GM19043 (cell line): ENCODE data around the gene TLCD5.
A peak's percentile ranks its signal among the peaks of the same experiment; 100 is the strongest.

Source experiments
- ATAC-seq: cut with Tn5 transposase; IDR thresholded peaks from one replicate; pipeline ENCODE4 v1.9.1; 2021; ENCODE audit warnings: low read depth; ENCODE audit not compliant: unreplicated experiment

TLCD5 gene

DNA sequence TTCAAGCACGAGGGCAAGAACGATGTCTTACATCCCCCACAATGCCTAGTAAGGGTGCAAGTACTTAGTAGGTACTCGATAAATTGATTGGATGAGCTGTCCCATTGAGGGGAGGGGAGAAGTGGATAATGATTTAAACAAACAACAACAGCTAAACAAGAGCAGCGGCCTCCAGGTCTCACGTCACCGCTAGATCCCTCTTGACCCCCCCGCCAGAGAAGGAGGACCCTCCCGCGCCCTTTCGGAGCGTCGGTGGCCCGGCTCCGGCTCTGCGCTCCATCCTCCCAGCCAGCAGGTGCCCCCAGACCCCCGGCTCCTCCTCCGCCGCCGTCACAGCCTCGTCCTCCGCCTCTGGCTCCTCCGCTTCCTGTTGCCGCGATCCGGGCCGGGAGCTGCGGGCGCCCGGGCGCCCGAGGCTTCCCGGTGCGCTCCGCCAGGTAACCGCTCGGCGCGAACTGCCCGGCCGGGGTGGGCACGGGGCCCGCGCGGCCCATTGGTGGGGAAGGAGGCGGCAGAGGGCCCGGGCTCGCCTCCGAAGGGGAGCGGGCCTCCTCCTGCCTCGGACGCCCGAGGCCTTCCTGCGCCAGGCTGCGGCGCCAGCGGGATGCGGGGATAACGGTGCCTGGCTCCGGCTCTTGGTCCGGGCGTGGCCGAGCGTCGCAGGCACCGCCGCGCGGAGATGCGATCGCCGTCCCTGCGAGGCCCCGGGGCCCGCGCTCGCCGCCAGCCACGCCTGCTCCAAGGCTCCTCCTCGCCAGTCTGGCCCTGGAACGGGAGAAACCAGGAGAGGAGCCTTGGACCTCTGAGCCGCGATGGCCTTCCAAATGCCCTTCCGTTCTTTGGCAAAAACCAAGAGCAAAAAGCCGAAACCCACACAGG, at the start of gene TLCD5:
TSS of gene TLCD5 (plus strand) at position 368 of the 879 bp plus-strand sequence. CDS start 2,143 bp downstream, outside the sequence.
- peak; percentile 70 for ATAC-seq

DNA sequence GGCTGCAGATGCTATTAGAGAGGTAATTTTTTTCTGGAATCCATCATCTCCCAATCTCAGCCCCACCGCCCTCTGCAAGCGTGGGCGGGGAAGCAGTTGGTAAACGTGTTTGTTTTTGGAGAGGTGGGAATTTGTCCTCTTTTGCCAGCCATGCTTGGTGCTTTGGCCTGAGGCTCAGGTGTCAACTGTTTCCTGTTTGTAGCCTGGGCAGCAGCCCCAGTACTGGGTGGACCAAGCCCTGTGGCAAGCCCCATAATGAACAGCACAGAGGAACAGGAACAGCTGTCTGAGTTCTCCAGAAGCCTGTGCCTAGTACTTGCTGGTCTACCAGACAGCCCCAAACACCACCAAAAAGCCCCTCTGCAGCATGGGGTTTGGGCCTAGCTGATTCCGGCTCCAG, 45.6 kb upstream of the TLCD5 start:
- no peak for ATAC-seq

DNA sequence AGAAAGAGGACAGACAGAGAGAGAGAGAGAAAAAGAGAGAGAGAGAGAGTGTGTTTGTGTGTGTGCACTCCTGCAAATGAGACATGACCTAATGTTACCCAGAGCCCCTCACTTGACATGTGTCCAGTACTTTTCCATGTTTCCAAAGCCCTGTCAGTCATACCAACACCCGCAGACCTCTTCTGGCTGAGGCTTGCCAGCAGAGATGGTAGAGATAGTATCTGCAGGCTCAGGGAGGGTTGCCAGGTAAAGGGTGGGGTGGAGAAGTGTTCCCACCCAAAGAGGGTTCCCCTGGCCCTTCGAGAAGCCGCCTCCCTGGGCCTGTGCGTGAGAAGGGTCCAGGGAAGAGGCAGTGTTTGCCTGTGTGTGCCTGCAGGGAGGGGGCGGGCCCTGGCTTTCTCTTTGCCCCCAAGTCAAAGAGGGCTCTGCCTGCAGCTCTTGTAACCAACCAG, 44.5 kb upstream of the TLCD5 start:
- no peak for ATAC-seq

DNA sequence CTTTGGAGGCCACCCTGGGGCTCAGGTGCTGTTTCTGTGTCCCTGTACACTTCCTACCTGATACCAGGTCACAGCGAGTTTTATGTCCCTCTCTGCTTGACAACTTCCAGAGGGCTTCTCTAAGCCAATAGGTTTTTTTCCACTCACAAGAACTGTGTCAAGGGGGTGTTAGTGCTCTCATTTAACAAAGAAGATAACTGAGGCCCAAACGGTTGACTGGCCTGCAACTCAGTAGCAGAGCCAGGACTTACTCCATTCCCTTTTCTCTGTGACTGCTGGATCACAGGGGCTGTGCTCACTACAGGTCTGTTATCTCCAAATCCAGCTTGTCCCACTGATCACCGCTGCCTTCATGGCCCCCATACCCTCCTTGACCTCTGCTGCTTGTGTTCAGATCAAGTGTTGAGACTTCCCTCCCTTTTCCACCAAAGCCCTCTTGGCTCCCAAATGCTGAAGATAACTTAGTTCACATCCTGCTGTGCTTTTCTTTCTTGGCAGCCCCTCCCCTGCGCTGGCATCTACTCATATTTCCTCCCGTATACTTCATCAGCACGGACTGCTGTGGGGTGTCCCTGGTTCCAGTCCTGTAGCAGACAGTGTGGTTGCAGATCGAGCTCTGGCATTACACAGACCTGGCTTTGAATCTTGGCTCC, 43.8 kb upstream of the TLCD5 start:
- ATAC-seq: no peak

DNA sequence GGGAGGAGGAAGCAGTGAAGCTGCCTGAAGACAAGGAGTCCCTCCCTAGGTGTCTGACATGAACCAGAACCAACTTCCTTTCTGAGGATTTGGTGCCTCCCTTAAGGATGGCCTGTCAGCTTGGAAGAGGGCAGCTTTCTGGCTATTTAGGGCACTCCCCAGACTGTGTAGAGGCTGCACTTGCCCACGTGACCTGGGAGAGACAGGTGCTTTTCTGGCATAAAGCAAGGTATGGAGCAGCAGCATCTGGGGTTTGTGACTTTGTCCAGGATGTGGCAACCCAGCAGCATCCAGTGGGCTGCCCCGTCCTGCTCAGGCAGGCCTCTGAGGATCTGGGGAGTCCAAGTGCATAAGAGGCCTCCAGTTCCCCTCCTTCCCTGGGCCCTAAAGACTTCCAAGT, 42.0 kb upstream of the TLCD5 start:
- ATAC-seq: no peak

DNA sequence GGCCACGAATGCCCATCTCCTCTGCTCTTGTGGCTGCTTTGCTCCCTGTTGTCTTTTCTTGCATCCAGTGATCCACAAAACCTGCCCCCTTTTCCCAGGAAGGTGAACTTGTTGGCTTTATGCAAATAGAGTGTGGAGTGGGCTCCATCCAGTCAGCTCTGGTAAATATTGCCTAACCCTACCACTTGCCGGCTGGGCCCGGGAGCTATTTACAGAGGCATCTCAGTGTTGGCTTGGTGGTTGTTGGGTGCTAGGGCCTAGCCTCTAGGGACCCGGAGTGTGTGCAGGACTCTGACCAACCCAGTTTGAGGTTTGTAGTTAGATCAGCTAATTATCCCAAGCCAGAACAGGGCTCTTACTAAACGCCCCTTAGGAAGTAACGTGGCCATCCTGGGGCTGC, 40.8 kb upstream of the TLCD5 start:
- no peak for ATAC-seq

DNA sequence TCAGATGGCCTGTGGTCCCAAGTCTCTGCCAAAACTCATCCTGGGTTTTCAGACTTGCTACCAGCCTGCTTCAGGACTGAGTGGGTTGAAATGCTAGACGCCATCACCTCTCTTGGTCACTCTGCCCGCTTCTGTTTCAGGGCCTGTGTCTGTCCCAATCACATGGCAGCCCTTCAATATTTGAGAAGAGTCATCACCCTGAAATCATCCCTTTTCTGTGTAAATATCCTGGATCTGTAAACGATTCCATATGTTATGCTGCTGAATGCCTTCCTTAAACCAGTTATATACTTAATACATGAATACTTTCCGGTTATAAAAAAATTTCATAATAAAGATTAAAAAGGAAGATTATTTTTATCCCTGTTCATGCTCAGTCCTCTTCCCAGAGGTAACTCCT, 39.8 kb upstream of the TLCD5 start:
- no peak for ATAC-seq

DNA sequence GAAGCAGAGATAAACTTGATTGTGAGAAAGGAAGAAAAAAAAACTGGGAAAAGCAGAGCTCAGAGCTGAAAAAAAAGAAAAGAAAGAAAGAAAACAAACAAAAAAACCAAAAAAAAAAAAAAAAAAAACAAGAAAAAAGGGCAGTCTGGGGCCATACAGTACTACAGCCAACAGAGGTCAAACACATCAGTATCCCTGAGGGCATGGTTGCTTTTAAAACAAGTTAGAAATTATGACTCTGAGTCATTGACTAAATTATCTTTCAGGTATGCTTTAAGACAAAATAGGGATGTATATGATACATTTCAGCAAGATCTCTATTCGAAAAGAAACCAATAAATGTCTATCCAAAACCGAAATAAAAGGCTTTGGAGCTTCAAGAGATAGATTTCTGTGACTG, 37.1 kb upstream of the TLCD5 start:
- ATAC-seq: no peak

DNA sequence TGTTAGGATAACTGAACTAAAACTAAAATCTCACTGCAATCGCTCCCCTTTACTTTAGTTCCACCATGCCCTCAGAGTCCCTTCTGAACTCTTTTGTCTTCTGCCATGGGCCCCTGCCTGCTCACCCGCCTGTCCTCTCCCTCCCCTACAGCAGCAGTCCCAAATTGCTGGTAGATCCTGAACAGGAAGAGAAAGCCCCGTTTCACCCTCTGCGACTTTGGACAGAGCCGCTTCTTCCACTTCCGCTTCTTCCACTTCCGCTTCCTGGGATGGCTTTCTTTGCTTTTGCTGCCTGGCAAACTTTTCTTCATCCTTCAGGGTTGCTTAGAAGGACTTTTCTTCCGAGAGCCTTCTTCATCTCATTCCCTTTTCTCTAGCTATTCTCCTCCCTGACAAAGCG, 35.7 kb upstream of the TLCD5 start:
- no peak for ATAC-seq

DNA sequence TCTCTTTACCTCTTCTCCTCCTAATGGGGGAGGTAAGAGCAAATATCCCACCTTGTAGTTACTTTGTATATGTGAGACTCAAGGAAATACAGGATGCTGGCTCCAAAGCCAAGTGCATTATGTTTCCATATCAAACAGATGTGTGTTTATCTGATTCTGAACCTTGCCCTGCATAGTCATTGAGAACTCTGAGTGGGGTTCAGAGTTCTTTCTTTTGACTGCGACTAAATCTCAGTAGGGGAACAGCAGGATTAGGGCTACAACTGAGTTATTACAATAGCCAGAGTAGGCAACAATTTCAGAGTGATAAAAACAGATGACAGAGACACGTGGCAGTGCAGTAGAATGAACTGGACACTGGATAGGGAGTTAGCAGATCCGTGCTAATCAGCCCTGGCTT, 34.1 kb upstream of the TLCD5 start:
- ATAC-seq: no peak

DNA sequence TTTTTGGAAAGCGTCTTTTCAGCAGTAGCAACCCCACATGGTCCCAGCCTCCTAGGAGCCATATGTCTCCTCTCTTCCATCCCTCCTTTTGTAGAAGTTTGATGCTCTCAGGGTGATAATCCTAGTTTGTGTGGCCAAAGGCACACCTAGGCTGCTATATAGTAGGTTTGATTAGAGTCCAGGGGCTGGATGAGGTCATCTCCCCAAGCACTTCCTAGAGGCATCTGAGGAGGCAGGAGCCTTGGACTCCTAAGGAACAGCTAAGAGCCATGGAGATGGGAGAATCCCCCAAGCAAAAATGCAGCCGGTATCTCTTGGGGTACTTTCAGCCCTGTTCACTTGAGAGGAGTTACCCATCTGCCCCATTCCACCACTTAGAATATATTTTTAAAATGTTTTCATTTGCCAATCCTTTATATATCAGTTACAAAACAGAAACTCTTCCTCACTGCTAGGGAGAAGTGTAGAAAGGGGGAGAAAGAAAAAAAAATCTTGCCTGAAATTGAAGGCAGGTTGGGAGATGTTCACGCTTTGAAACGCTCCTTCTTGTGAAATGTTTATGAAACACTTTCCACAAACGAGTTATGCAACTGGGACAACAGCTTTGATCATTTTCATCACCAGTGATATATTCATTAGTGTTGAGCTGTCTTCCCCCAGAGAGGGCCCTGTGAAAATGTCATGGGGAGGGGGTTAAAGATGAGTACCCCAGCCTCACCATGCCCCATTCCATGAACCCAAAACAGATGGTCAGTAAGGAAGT, 31.9 kb upstream of the TLCD5 start:
- ATAC-seq: no peak

DNA sequence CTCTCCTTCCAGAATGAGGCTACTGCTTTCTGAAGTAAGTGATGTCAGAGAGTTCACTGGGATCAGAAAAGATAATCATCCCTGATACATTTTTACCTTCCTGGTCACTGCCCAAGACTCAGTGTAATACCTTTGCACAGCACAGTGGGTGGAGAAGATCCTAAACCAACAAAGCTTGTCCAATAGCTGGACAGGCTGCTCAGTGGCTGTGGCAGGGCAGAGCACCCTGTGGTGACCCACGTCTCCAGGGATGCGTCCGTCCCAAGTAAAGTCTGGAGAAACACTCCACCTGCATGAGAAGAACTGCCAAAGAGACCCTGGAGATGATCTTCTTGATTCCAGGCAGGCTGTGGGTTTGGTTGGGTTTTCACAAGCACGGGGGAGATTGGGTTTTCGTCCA, 31.0 kb upstream of the TLCD5 start:
- no peak for ATAC-seq

DNA sequence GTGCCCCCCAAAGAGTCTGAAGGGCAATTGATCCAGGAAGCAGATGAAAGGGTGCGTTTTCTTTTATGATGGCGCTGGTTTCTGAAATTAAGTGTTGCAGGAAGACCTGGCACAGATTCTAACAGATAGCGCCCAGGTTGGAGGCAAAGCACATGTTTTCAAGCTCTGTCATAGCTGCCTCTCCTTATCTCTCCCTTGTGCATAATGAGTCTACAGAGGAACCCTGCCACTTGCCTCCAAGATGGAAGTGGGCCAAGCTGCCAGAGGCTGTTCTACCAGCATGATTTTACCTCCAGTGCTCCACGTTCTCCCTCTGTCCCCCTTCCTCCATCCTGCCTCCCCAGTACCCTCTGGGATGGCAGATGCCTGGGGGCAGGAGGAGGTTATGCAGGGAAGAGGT, 30.0 kb upstream of the TLCD5 start:
- no peak for ATAC-seq

DNA sequence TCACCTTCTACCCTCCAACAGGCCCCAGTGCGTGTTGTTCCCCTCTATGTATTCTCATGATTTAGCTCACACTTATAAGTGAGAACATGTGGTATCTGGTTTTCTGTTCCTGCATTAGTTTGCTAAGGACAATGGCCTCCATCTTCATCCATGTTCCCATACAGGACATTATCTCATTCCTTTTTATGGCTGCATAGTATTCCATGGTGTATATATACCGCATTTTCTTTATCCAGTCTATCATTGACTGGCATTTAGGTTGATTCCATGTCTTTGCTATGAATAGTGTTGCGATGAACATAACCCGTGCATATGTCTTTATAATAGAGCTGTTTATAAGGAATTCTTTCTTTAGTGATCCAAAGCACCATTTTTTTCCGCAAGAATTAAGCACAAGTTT, 28.5 kb upstream of the TLCD5 start:
- no peak for ATAC-seq

DNA sequence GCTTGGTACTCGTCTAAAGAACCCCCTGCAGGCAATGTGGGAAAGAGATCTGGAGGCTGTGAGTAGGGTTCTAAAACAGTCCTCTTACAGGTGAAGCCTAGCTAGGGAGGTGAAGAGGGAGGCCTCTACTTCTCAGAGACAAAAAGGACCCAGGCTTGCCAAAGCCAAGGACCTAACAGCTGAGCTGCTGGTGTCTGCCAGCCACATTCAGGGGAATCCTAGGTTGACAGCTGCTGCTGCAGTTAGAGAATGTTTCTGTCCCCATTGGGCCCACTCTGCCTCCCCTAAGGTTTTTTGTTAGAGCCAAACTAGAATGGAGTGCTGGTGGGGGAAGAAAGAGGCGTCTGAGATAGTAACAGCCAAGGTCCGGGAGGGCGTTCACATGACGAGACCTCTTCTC, 26.6 kb upstream of the TLCD5 start:
- ATAC-seq: no peak

DNA sequence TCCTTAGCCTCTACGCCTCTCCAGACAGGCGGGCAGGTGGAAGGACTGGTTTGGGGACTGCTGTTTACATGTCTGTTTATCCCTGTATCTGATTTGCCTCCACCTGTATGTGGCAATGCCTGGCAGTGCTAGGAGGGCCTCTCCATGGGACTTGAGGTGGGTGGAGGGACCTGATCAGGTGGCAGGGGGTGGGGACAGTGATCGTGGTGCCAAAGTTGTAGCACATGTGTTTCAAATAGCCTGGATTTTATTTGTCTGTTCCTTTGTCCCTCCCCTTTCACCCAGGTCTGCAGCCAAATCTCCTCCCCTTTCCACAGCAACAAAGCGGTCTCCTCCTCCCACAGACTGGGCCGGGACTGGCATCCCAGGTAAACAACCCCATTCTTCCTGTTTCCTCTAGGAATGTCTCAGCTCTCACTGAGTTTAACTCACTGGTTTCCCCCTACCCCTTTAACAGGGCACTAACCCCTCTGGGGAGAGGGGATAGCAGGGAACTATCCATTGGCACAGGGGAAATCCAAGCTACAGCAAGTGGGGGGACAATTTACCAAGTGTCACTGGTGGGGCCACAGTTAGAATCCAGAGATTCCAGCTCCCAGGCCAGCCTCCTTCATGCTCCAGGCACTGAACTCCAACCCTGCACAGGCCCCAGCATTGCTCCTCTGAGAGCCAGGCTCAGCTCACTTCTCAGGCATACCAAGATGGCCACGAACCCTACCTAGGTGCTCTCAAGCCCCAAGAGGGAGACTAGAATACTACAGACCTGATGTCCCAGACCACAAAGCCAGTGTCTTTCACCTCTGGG, 22.9 kb upstream of the TLCD5 start:
- no peak for ATAC-seq

DNA sequence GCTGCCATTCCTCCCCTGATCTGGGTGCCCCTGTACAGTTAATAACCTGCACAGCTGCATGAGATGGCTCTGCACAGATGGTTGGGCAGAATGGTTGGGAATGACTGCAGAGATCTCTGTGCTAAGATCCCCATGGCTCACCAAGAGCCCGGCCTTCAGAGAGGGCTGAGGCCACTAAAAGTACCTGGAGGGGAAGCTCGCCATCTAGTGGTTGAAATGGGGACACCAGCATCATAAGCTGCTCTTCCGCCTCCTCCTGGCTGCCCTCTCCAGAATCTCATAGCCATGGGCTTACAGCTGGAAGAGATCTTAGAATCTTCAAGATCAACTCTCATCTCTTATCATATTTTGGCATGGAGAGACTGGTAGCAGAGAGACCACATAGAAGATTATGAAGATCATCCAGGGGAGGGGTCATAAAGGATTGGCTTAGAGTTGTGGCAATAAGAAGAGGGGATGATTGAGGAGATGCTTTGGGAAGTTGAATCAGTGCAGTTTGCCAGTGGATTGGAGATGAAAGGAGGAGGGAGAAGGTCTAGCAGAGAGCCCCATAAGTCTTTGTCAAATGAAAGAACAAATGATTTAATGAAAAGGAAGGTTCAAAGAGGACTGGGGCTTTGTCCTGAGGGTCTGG, 22.0 kb upstream of the TLCD5 start:
- ATAC-seq: peak; percentile 88

DNA sequence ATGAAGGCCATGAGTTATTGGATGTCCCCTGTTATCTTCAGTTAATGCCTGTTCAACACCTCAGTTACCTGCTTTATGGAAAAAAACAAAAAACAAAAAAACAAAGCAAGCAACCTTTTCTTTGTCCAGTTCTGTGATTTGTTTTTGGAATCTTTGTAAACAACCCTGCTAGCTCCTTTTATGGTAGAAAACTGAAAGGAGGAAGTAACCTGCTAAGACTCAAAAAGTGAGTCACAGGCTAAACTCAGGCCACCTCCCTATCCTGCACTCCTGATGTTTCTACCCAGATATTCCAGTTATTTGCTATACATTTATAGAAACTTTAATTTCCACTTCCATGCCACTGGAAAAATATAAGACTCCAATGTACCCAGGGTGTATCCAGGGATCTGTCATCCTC, 20.6 kb upstream of the TLCD5 start:
- no peak for ATAC-seq

DNA sequence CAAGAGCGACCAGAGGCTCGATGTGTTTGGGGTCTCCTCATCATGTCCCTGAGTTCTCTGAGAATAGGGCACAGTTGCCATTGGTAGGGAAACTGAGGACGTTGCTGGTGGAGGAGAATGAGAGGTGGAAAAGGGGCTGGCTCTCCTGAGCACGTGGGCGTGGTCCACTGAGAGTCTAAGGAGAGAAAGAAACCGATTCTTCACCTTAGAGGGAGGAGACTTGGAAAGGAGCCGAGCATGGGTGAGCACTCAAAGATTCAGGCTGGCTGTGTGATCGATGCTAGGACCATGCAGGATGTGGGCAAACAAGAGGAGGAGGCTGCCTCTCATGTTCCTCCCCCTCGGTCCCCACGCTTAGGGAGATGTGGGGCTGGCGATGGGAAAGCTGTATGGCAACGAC, 19.8 kb upstream of the TLCD5 start:
- no peak for ATAC-seq
